ENCODE measurements around the gene ITGA1. TPM values are rescaled to one million over a fixed set of nuclear protein-coding genes. Genes with fewer than 3 reads are reported as not detected.

Gene ITGA1
- total RNA-seq, 2 experiments from 2014 or later, result not detected

- ChIA-PET POLR2A (no interaction called here), CTCF (ENCODE audit: unreplicated experiment) (no interaction called here)
- H3K27ac ChIP-seq (ENCODE audit: low read depth, low read length, poor library complexity, severe bottlenecking), result no peak overlapping the region
- no peak overlapping the region for H2AFZ ChIP-seq (ENCODE audit: low read length)
- no peaks in the 10 kb centered on the region for H3K79me2 ChIP-seq (ENCODE audit: insufficient read depth, low read depth, low read length)
- no peak for TF ChIP-seq EZH2phosphoT487 (IDR thresholded peaks at IDR 0.05; ENCODE audit: borderline replicate concordance, low read depth, low read length)
- TF ChIP-seq CTCF (conservative IDR thresholded peaks at IDR 0.05; ENCODE audit: low read length), result no peak
- no peak overlapping the region for H3K4me2 ChIP-seq (ENCODE audit: low read length)
- BruUV-seq (replicated peaks), result no TSS peak
- H3K36me3 ChIP-seq (ENCODE audit: insufficient read depth, low read length), result no peaks in the 10 kb centered on the region
- DNase-seq (ENCODE audit: low spot score), result no peak
- H3K4me3 ChIP-seq (ENCODE audit: low read depth, low read length, poor library complexity, severe bottlenecking), result no peak overlapping the region
- intact Hi-C loops (cut with micrococcal nuclease; ENCODE audit: unreplicated experiment), result no loop called here
- H3K4me1 ChIP-seq (ENCODE audit: insufficient read depth, low read length, poor library complexity, severe bottlenecking), result no peaks in the 10 kb centered on the region
- no peaks in the 10 kb centered on the region for H4K20me1 ChIP-seq (ENCODE audit: insufficient read depth, low read length)
- H3K9me2 ChIP-seq (ENCODE audit: insufficient read depth, low read length), result no peaks in the 10 kb centered on the region
- H3K9me3 ChIP-seq (ENCODE audit: low read length), result no peaks in the 10 kb centered on the region
These were observed 213.8 kb downstream of the ITGA1 start for GRCh38 chr5:53001541-53001940.

- H3K79me2 ChIP-seq (ENCODE audit: insufficient read depth, low read depth, low read length), result no peaks in the 10 kb centered on the region
- POLR2A ChIA-PET, result interaction anchor here (0.5 kb wide), 1 partner anchor 810 kb away, joined by 4 read pairs; no protein-coding TSS in a partner anchor
- no peaks in the 10 kb centered on the region for H3K4me1 ChIP-seq (ENCODE audit: insufficient read depth, low read length, poor library complexity, severe bottlenecking)
- CTCF ChIA-PET (ENCODE audit: unreplicated experiment), result no interaction called here
- intact Hi-C loops (cut with micrococcal nuclease; ENCODE audit: unreplicated experiment), result no loop called here
- no peaks in the 10 kb centered on the region for H3K9me3 ChIP-seq (ENCODE audit: low read length)
- H3K4me2 ChIP-seq (ENCODE audit: low read length), result no peak overlapping the region
- no peak overlapping the region for H3K27ac ChIP-seq (ENCODE audit: low read depth, low read length, poor library complexity, severe bottlenecking)
- no peaks in the 10 kb centered on the region for H4K20me1 ChIP-seq (ENCODE audit: insufficient read depth, low read length)
- no peak for TF ChIP-seq EZH2phosphoT487 (IDR thresholded peaks at IDR 0.05; ENCODE audit: borderline replicate concordance, low read depth, low read length)
- no peak for DNase-seq (ENCODE audit: low spot score)
- no TSS peak for BruUV-seq (replicated peaks)
- no peaks in the 10 kb centered on the region for H3K36me3 ChIP-seq (ENCODE audit: insufficient read depth, low read length)
- no peak overlapping the region for H2AFZ ChIP-seq (ENCODE audit: low read length)
- H3K4me3 ChIP-seq (ENCODE audit: low read depth, low read length, poor library complexity, severe bottlenecking), result no peak overlapping the region
- H3K9me2 ChIP-seq (ENCODE audit: insufficient read depth, low read length), result no peaks in the 10 kb centered on the region
These were observed 214.8 kb downstream of the ITGA1 start for GRCh38 chr5:53002491-53002890.

GRCh38 chr5:53003144-53003543, 215.4 kb downstream of the ITGA1 start:
- Histone ChIP-seq H3K4me2 (ENCODE audit: low read length) (no peak overlapping the region), H3K27ac (ENCODE audit: low read depth, low read length, poor library complexity, severe bottlenecking) (no peak overlapping the region), H2AFZ (ENCODE audit: low read length) (no peak overlapping the region), H3K79me2 (ENCODE audit: insufficient read depth, low read depth, low read length) (no peaks in the 10 kb centered on the region), H3K9me3 (ENCODE audit: low read length) (no peaks in the 10 kb centered on the region), H3K4me3 (ENCODE audit: low read depth, low read length, poor library complexity, severe bottlenecking) (no peak overlapping the region), H3K9me2 (ENCODE audit: insufficient read depth, low read length) (no peaks in the 10 kb centered on the region), H3K36me3 (ENCODE audit: insufficient read depth, low read length) (no peaks in the 10 kb centered on the region), H3K4me1 (ENCODE audit: insufficient read depth, low read length, poor library complexity, severe bottlenecking) (no peaks in the 10 kb centered on the region), H4K20me1 (ENCODE audit: insufficient read depth, low read length) (no peaks in the 10 kb centered on the region)
- intact Hi-C loops (cut with micrococcal nuclease; ENCODE audit: unreplicated experiment), result no loop called here
- ChIA-PET POLR2A (interaction anchor here (0.5 kb wide), 1 partner anchor 154 kb away, joined by 4 read pairs; no protein-coding TSS in a partner anchor), CTCF (ENCODE audit: unreplicated experiment) (no interaction called here)
- TF ChIP-seq EZH2phosphoT487 (IDR thresholded peaks at IDR 0.05; ENCODE audit: borderline replicate concordance, low read depth, low read length) (no peak), CTCF (conservative IDR thresholded peaks at IDR 0.05; ENCODE audit: low read length) (no peak)
- DNase-seq (ENCODE audit: low spot score), result no peak
- BruUV-seq (replicated peaks), result no TSS peak

Measured in OCI-LY7 (cell line).